HL-60 (cell line): ENCODE measurements around the gene CDK3.

ENCODE experiments used
- CTCF ChIP-seq: IDR thresholded peaks from one replicate; pipeline ENCODE4 v1.5.1; 2011; ENCODE audit warnings: low read length, control low read depth, inconsistent platforms; ENCODE audit not compliant: insufficient read depth
- POLR2AphosphoS5 ChIP-seq: IDR thresholded peaks from 2 replicates; pipeline ENCODE4 v1.6.1; 2012; ENCODE audit warnings: low read depth

DNA sequence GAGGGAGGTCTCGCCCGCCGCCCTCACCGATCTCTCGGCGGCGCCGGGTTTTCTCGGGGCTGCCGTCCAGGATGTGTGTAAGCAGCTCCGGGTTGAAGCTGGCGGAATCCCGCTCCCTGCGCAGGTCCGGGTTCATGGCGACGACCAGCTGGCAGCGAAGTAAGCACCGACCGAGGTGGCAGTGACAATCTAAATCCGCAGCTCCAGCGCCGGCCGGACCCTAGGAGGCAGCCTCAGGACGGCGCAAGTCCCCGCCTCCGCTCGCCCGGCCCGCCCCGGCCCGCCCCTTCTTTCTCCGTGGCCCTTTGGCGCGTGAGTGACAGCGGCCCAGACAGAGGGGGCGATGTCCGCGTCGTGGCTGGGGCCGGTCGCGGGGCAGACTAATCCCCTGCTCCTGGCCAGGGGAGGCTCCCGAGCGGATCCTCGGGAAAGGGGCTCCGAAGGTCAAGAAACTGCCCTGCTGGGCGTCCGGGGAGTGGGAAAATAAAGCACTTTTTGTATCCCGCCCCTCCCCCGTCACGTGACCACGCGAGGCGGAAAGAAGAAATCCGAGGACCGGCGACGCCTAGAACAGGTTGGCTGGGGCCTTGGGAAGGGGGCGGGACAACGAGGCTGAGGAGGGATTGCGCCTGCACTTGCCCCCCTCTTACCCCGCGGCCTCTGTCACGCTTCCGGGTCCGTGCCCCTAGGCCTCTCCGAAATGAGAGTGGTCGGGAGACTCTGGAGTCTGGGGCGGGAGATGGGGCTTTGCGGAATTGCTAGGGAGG lies 21.5 kb upstream of the CDK3 start, which contains the start of the genes ACOX1 and TEN1:
- TF ChIP-seq CTCF, result no peak
- TF ChIP-seq POLR2AphosphoS5, result peak; percentile 95
